ENCODE measurements around the gene SOX18. TPM values are rescaled to one million over a fixed set of nuclear protein-coding genes. Genes with fewer than 3 reads are reported as not detected.

The SOX18 gene
- total RNA-seq, 1 experiment from 2014 or later, result 0.30 TPM

DNA sequence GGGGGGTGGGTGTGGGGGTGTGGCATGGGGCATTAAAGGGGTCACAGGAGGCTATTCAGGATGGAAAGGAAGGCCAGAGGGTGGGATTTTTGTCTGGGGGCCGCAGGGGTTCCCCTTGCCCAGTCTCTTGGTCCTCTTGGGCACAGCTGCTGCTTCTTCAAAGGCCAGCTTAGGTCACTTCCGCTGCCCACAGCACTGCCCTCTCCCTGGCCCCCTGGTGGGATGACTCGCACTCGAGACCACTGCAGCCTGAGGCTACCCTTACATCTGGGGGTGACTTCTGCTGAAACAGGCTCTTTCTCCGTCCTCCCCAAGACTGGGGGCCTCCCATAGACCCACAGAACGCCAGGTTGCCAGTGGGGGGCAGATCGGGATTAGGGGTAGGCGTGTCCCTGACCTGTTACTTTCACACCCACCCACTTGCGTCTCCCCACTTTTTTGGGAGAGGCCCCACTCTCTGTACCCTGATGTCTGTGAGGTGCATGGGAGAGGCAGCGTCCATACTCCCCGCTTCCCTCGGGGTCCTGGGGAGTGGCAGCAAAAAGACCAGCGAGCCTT, 33.5 kb upstream of the SOX18 start:
- no peak for DNase-seq (ENCODE audit: low spot score)
- BruUV-seq (replicated peaks), result no TSS peak
- peaks cover 15% of the 10 kb centered on the region for H3K27me3 ChIP-seq (replicated peaks; ENCODE audit: insufficient read depth, low read depth, low read length, poor library complexity)
- H3K27ac ChIP-seq (ENCODE audit: low read depth, low read length, poor library complexity, severe bottlenecking), result no peak overlapping the region
- H3K4me3 ChIP-seq (ENCODE audit: low read depth, low read length, poor library complexity, severe bottlenecking), result peak overlapping the region; percentile 53
- POLR2A ChIA-PET (ENCODE audit: low non-redundant PET), result no interaction called here
- TF ChIP-seq, protein P1, sequence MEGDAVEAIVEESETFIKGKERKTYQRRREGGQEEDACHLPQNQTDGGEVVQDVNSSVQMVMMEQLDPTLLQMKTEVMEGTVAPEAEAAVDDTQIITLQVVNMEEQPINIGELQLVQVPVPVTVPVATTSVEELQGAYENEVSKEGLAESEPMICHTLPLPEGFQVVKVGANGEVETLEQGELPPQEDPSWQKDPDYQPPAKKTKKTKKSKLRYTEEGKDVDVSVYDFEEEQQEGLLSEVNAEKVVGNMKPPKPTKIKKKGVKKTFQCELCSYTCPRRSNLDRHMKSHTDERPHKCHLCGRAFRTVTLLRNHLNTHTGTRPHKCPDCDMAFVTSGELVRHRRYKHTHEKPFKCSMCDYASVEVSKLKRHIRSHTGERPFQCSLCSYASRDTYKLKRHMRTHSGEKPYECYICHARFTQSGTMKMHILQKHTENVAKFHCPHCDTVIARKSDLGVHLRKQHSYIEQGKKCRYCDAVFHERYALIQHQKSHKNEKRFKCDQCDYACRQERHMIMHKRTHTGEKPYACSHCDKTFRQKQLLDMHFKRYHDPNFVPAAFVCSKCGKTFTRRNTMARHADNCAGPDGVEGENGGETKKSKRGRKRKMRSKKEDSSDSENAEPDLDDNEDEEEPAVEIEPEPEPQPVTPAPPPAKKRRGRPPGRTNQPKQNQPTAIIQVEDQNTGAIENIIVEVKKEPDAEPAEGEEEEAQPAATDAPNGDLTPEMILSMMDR (conservative IDR thresholded peaks at IDR 0.05; ENCODE audit: low read depth, low read length), result no peak
- no peak for TF ChIP-seq EZH2 (IDR thresholded peaks at IDR 0.05; ENCODE audit: borderline replicate concordance, low read depth, low read length, poor library complexity, severe bottlenecking)
- intact Hi-C loops (cut with micrococcal nuclease; ENCODE audit: unreplicated experiment), result loop anchor here (1.0 kb wide), 1 partner anchor 37 kb away; no protein-coding TSS in a partner anchor
- no peaks in the 10 kb centered on the region for H3K9me3 ChIP-seq (ENCODE audit: low read depth, low read length, poor library complexity, severe bottlenecking)
- no peaks in the 10 kb centered on the region for H3K36me3 ChIP-seq (ENCODE audit: insufficient read depth, low read length, poor library complexity, severe bottlenecking)
- CTCF ChIA-PET, result interaction anchor here (0.6 to 1.6 kb wide), 3 partner anchors 20 to 103 kb away, joined by 3 to 5 read pairs (median 3); partner anchors contain the start of gene TCEA2
- H3K4me1 ChIP-seq (ENCODE audit: insufficient read depth, low read length, poor library complexity, severe bottlenecking), result peaks cover 24% of the 10 kb centered on the region

DNA sequence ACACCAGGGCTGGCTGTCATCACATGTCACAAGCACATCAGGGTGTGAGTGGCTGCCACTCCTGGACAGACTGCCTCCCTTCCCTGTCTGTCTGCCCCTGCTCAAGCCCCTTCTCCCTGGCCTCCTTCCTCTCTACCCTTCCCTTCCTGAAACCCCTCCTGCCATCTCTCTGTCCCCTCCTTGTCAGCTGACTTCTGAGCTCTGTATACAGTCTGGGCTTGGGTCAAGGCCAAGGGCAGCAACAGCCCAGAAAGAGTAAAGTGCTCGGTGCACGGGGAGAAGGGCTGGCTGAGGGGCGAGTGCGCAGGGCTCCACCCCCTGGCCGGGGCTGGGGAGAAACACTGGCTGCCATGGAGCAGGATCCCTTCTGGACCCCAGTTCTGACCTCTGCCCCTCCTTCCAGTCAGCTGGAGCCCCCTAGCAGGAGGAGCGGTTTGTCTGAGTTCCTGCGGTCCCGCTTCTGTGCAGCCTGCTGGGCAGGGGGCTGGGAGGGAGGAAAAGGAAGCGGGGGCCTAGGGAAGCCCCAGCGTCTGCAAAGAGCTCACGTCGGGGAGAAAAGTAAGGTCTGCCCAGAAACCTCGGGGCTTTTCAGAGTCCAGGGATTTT, 32.8 kb upstream of the SOX18 start:
- no TSS peak for BruUV-seq (replicated peaks)
- H3K4me3 ChIP-seq (ENCODE audit: low read depth, low read length, poor library complexity, severe bottlenecking), result no peak overlapping the region
- peaks cover 24% of the 10 kb centered on the region for H3K4me1 ChIP-seq (ENCODE audit: insufficient read depth, low read length, poor library complexity, severe bottlenecking)
- peaks cover 15% of the 10 kb centered on the region for H3K27me3 ChIP-seq (replicated peaks; ENCODE audit: insufficient read depth, low read depth, low read length, poor library complexity)
- ChIA-PET CTCF (interaction anchor here (0.6 to 1.6 kb wide), 3 partner anchors 19 to 102 kb away, joined by 3 to 5 read pairs (median 3); partner anchors contain the start of gene TCEA2), POLR2A (ENCODE audit: low non-redundant PET) (no interaction called here)
- no peaks in the 10 kb centered on the region for H3K36me3 ChIP-seq (ENCODE audit: insufficient read depth, low read length, poor library complexity, severe bottlenecking)
- H3K9me3 ChIP-seq (ENCODE audit: low read depth, low read length, poor library complexity, severe bottlenecking), result no peaks in the 10 kb centered on the region
- no peak overlapping the region for H3K27ac ChIP-seq (ENCODE audit: low read depth, low read length, poor library complexity, severe bottlenecking)
- intact Hi-C loops (cut with micrococcal nuclease; ENCODE audit: unreplicated experiment), result no loop called here
- TF ChIP-seq, protein P1 (conservative IDR thresholded peaks at IDR 0.05; ENCODE audit: low read depth, low read length), result 0 out of 2 replicates have a peak, but pooled peaks have one; percentile 22
- TF ChIP-seq EZH2 (IDR thresholded peaks at IDR 0.05; ENCODE audit: borderline replicate concordance, low read depth, low read length, poor library complexity, severe bottlenecking), result no peak
- no peak for DNase-seq (ENCODE audit: low spot score)

DNA sequence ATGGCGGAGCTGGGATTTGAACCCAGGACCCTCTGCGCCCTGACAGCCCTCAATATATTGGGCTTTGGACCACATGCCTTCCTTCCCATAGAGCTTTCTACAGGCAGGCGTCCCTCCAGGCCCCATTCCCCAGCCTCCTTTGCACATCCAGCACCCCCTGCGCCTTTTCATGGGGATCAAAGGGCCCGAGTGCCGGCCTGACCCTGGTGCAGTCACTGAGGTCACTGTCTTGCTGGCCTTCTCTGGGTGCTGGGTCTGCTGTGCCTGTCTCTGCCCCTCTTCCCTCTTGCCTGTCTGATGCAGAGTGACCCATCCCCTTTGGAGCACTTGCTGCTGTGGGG, 32.2 kb upstream of the SOX18 start:
- intact Hi-C loops (cut with micrococcal nuclease; ENCODE audit: unreplicated experiment), result no loop called here
- TF ChIP-seq EZH2 (IDR thresholded peaks at IDR 0.05; ENCODE audit: borderline replicate concordance, low read depth, low read length, poor library complexity, severe bottlenecking), result no peak
- TF ChIP-seq, protein P1 (conservative IDR thresholded peaks at IDR 0.05; ENCODE audit: low read depth, low read length), result no peak
- H3K4me3 ChIP-seq (ENCODE audit: low read depth, low read length, poor library complexity, severe bottlenecking), result no peak overlapping the region
- no TSS peak for BruUV-seq (replicated peaks)
- ChIA-PET POLR2A (ENCODE audit: low non-redundant PET) (no interaction called here), CTCF (no interaction called here)
- H3K4me1 ChIP-seq (ENCODE audit: insufficient read depth, low read length, poor library complexity, severe bottlenecking), result peaks cover 24% of the 10 kb centered on the region
- H3K27me3 ChIP-seq (replicated peaks; ENCODE audit: insufficient read depth, low read depth, low read length, poor library complexity), result peaks cover 15% of the 10 kb centered on the region
- H3K36me3 ChIP-seq (ENCODE audit: insufficient read depth, low read length, poor library complexity, severe bottlenecking), result no peaks in the 10 kb centered on the region
- no peaks in the 10 kb centered on the region for H3K9me3 ChIP-seq (ENCODE audit: low read depth, low read length, poor library complexity, severe bottlenecking)
- no peak for DNase-seq (ENCODE audit: low spot score)
- H3K27ac ChIP-seq (ENCODE audit: low read depth, low read length, poor library complexity, severe bottlenecking), result no peak overlapping the region
